Astrocyte of the spinal cord (primary cell): ENCODE results near the gene MT1F.
"Not testable (repeated sequence)": the region's sequence is repeated elsewhere in the genome, so short reads cannot be mapped to it uniquely, and the experiment has no call there.

Experiments
- DNase-seq: peaks from one replicate; pipeline ENCODE4 v3.0.0; 2011; ENCODE audit warnings: low read depth, low spot score
- H3K4me3 ChIP-seq: 2 replicates; pipeline ENCODE4 v1.5.1; 2011; ENCODE audit warnings: low read depth, mild to moderate bottlenecking, low read length, moderate library complexity
- CTCF ChIP-seq: IDR thresholded peaks from 2 replicates; pipeline ENCODE4 v1.5.1; 2012; ENCODE audit warnings: low read depth, mild to moderate bottlenecking, low read length, inconsistent platforms
- in situ Hi-C: cut with HindIII; loops from 2 replicates; pipeline ENCODE4 v1.10.0; 2017; ENCODE audit warnings: low sequenced_read_pairs

Gene MT1F

GRCh38 chr16:56618138-56618537, 39.6 kb upstream of the MT1F start:
- in situ Hi-C loops, result no loop called here
- no peak for TF ChIP-seq CTCF
- DNase-seq, result no peak
- no peak overlapping the region for H3K4me3 ChIP-seq

- in situ Hi-C loops, result no loop called here
- no peak for DNase-seq
- TF ChIP-seq CTCF, result no peak
- no peak overlapping the region for H3K4me3 ChIP-seq
These were observed 37.3 kb upstream of the MT1F start for GRCh38 chr16:56620339-56620897.

- in situ Hi-C loops, DNase-seq, H3K4me3 ChIP-seq: not testable (repeated sequence)
These were observed 35.9 kb upstream of the MT1F start for GRCh38 chr16:56621665-56622445.

- in situ Hi-C loops, H3K4me3 ChIP-seq, DNase-seq: not testable (repeated sequence)
These were observed 34.6 kb upstream of the MT1F start for GRCh38 chr16:56623184-56623583.

GRCh38 chr16:56623637-56624036, 34.1 kb upstream of the MT1F start:
- TF ChIP-seq CTCF, result no peak
- H3K4me3 ChIP-seq, result no peak overlapping the region
- in situ Hi-C loops, result no loop called here
- no peak for DNase-seq

GRCh38 chr16:56625140-56625942, 32.4 kb upstream of the MT1F start, which contains the start of gene MT1E:
Gene MT1E, plus strand, starts transcription at chr16:56625781. Its CDS starts 71 bp downstream, at chr16:56625852.
- peak; percentile 80 for DNase-seq
- in situ Hi-C loops, result no loop called here
- no peak for TF ChIP-seq CTCF
- H3K4me3 ChIP-seq, result peak within 1 kb of the TSS; percentile 59

GRCh38 chr16:56625943-56626654, 31.7 kb upstream of the MT1F start:
- peak overlapping the region; percentile 59 for H3K4me3 ChIP-seq
- no peak for TF ChIP-seq CTCF
- peak; percentile 86 for DNase-seq
- in situ Hi-C loops, result no loop called here
